Measurements from ENCODE around the gene CKM. TPM values are rescaled to one million over a fixed set of nuclear protein-coding genes. Genes with fewer than 3 reads are reported as not detected.

Gene CKM
- total and polyA plus RNA-seq, 2 of the 4 experiments (the other 2 are of a cell fraction) = not detected

DNA sequence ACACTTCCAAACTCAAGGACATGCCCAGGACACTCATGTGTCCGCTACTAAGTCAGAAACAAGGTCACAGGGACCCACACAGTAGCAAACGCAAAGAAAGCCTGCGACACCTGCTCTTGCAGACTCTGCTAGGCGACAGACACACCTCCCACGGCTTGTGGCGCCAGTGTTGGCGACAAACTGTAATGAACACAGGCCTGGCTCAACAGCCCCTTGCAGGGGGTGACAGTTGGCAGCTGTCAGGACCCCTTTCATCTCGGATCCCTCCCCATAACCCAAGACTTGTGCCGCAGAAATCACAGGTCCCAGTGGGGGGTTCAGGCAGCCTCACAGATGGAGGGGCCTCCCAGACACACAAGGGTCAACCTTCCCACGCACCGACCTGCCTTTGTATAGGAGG, 364 bp downstream of the CKM start:
- dilution Hi-C loops (cut with HindIII; ENCODE audit: low sequenced_read_pairs, unreplicated experiment) = no loop called here
- Histone ChIP-seq H3K18ac (ENCODE audit: low read depth, low read length) (no peak overlapping the region), H2BK15ac (ENCODE audit: low read depth, low read length) (no peak overlapping the region), H2BK120ac (ENCODE audit: low read depth, low read length) (no peak overlapping the region), H3K4me2 (ENCODE audit: low read depth, low read length) (no peak overlapping the region), H3K56ac (ENCODE audit: extremely low read depth, insufficient read depth, low read length) (no peak overlapping the region), H3K9me1 (ENCODE audit: insufficient read depth, low read length) (no peaks in the 10 kb centered on the region), H2BK5ac (ENCODE audit: low read depth, low read length, poor library complexity, severe bottlenecking) (no peak overlapping the region), H3K23ac (ENCODE audit: low read depth, low read length) (no peak overlapping the region), H3K9ac (ENCODE audit: low read depth, low read length) (no peak overlapping the region), H3K36me3 (ENCODE audit: control insufficient read depth, insufficient read depth, low read length) (no peaks in the 10 kb centered on the region), H2BK20ac (ENCODE audit: low read depth, low read length) (no peak overlapping the region), H2AK5ac (ENCODE audit: low read depth, low read length) (no peak overlapping the region), H3K9me3 (ENCODE audit: control insufficient read depth, insufficient read depth, low read length) (no peaks in the 10 kb centered on the region), H3K4me3 (ENCODE audit: insufficient read depth, low read depth, low read length) (no peak overlapping the region), H4K20me1 (ENCODE audit: insufficient read depth, low read length) (no peaks in the 10 kb centered on the region), H2AFZ (replicated peaks; ENCODE audit: low read length, poor library complexity) (no peak overlapping the region), H3K79me1 (ENCODE audit: low read depth in 1 of 2, low read length in 2 of 2) (no peaks in the 10 kb centered on the region), H3K14ac (replicated peaks; ENCODE audit: low read depth, low read length) (no peak overlapping the region), H4K91ac (ENCODE audit: insufficient read depth, low read depth, low read length) (no peak overlapping the region), H3K27me3 (ENCODE audit: control insufficient read depth, insufficient read depth, low read length) (peaks cover 26% of the 10 kb centered on the region), H2AK9ac (replicated peaks; ENCODE audit: low read depth, low read length, poor library complexity) (no peak overlapping the region), H3K4ac (ENCODE audit: low read depth, low read length) (no peak overlapping the region), H3K4me1 (ENCODE audit: control insufficient read depth, insufficient read depth, low read length) (no peaks in the 10 kb centered on the region; the same call in 1 of the 2 replicates), H4K8ac (ENCODE audit: low read depth in 2 of 2, low read length in 2 of 2) (no peak overlapping the region), H3K27ac (ENCODE audit: insufficient read depth, low read length) (no peak overlapping the region), H4K5ac (ENCODE audit: low read depth, low read length) (no peak overlapping the region)
- in situ Hi-C loops (cut with MboI; ENCODE audit: low sequenced_read_pairs) = no loop called here
- DNase-seq (no peak), ATAC-seq (ENCODE audit: low read depth) (no peak)
- ChIA-PET CTCF (no interaction called here), POLR2A (ENCODE audit: unreplicated experiment) (no interaction called here)
- TF ChIP-seq FOS (IDR thresholded peaks at IDR 0.05; ENCODE audit: low read depth, low read length) = no peak
- TF ChIP-seq CHD1 (IDR thresholded peaks at IDR 0.05; ENCODE audit: low read depth, low read length) = no peak
- no peak for TF ChIP-seq SMC3 (IDR thresholded peaks at IDR 0.05; ENCODE audit: low read depth, low read length)
- no peak for TF ChIP-seq RAD21 (IDR thresholded peaks at IDR 0.05; ENCODE audit: low read length)
- TF ChIP-seq, protein P1, sequence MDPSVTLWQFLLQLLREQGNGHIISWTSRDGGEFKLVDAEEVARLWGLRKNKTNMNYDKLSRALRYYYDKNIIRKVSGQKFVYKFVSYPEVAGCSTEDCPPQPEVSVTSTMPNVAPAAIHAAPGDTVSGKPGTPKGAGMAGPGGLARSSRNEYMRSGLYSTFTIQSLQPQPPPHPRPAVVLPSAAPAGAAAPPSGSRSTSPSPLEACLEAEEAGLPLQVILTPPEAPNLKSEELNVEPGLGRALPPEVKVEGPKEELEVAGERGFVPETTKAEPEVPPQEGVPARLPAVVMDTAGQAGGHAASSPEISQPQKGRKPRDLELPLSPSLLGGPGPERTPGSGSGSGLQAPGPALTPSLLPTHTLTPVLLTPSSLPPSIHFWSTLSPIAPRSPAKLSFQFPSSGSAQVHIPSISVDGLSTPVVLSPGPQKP (IDR thresholded peaks at IDR 0.05; ENCODE audit: borderline replicate concordance, low read depth, low read length) = no peak
- no peak for TF ChIP-seq BHLHE40 (IDR thresholded peaks at IDR 0.05; ENCODE audit: low read depth, low read length)
- no peak for TF ChIP-seq MAFK (IDR thresholded peaks at IDR 0.05; ENCODE audit: low read depth, low read length)
- TF ChIP-seq NFE2L2 (IDR thresholded peaks at IDR 0.05; ENCODE audit: low read depth, low read length) = no peak
- TF ChIP-seq RCOR1 (IDR thresholded peaks at IDR 0.05; ENCODE audit: insufficient replicate concordance, low read length) = no peak
- TF ChIP-seq MXI1 (IDR thresholded peaks at IDR 0.05; ENCODE audit: borderline replicate concordance, low read depth, low read length) = no peak
- no peak for TF ChIP-seq POLR2A (IDR thresholded peaks at IDR 0.05; ENCODE audit: low read depth, low read length)
- intact Hi-C loops (cut with micrococcal nuclease) = no loop called here
- 20% methylated on average over 5 of the region's 11 CpGs; no CpG with 5 or more reads in 1 of the 2 experiments for WGBS, 2 experiments (ENCODE audit: extremely low coverage in 2 of 2, insufficient read length in 1 of 2)
- no TSS peak for BruUV-seq (replicated peaks)

Data from IMR-90 (cell line).